UCSD-AML1 (cell line): Measurements from ENCODE around the gene SPAG16.

Experiments
- DNase-seq: peaks from one replicate; lab custom pipeline; 2025; ENCODE audit not compliant: unreplicated experiment; lab: John Stamatoyannopoulos, UW

The SPAG16 gene

GRCh38 chr2:213789940-213790339 is 505.7 kb downstream of the SPAG16 start:
- no peak for DNase-seq

- no peak for DNase-seq
Observed at GRCh38 chr2:213792045-213792444, 507.8 kb downstream of the SPAG16 start.

- no peak for DNase-seq
Observed at GRCh38 chr2:213806125-213806726, 522.0 kb downstream of the SPAG16 start.

- no peak for DNase-seq
Observed at GRCh38 chr2:213816583-213816982, 532.3 kb downstream of the SPAG16 start.

- no peak for DNase-seq
Observed at GRCh38 chr2:213818436-213818835, 534.2 kb downstream of the SPAG16 start.

GRCh38 chr2:213834331-213834730 is 550.1 kb downstream of the SPAG16 start:
- DNase-seq = no peak

GRCh38 chr2:213834746-213835145 is 550.5 kb downstream of the SPAG16 start:
- DNase-seq = no peak

- no peak for DNase-seq
Observed at GRCh38 chr2:213846856-213847255, 562.6 kb downstream of the SPAG16 start.

GRCh38 chr2:213847316-213847715 is 563.1 kb downstream of the SPAG16 start:
- DNase-seq = no peak

- DNase-seq = no peak
Observed at GRCh38 chr2:213848631-213849030, 564.4 kb downstream of the SPAG16 start.

- no peak for DNase-seq
Observed at GRCh38 chr2:213861638-213862037, 577.4 kb downstream of the SPAG16 start.

GRCh38 chr2:213862407-213863076 is 578.3 kb downstream of the SPAG16 start:
- DNase-seq = no peak

- DNase-seq = no peak
Observed at GRCh38 chr2:213863541-213863940, 579.3 kb downstream of the SPAG16 start.

GRCh38 chr2:213868526-213868925 is 584.3 kb downstream of the SPAG16 start:
- DNase-seq = no peak

- DNase-seq = no peak
Observed at GRCh38 chr2:213885485-213885884, 601.2 kb downstream of the SPAG16 start.

- DNase-seq = no peak
Observed at GRCh38 chr2:213914510-213914909, 630.2 kb downstream of the SPAG16 start.

- no peak for DNase-seq
Observed at GRCh38 chr2:213920014-213920413, 635.8 kb downstream of the SPAG16 start.

- DNase-seq = no peak
Observed at GRCh38 chr2:213923543-213923942, 639.3 kb downstream of the SPAG16 start.

GRCh38 chr2:213934560-213934959 is 650.3 kb downstream of the SPAG16 start:
- DNase-seq = no peak

- no peak for DNase-seq
Observed at GRCh38 chr2:213958086-213958485, 673.8 kb downstream of the SPAG16 start.

- DNase-seq = no peak
Observed at GRCh38 chr2:213959589-213959988, 675.3 kb downstream of the SPAG16 start.

GRCh38 chr2:213971536-213971935 is 687.3 kb downstream of the SPAG16 start:
- no peak for DNase-seq

- DNase-seq = no peak
Observed at GRCh38 chr2:213980883-213981282, 696.6 kb downstream of the SPAG16 start.
